Measurements from ENCODE around the gene TSPEAR.
A peak's percentile ranks its signal among the peaks of the same experiment; 100 is the strongest.
"Not testable (repeated sequence)": the region's sequence is repeated elsewhere in the genome, so short reads cannot be mapped to it uniquely, and the experiment has no call there.

TSPEAR gene

GRCh38 chr21:44485796-44486195, 225.6 kb downstream of the TSPEAR start:
- Histone ChIP-seq H3K27ac (ENCODE audit: low read depth, low read length) (no peak overlapping the region), H3K4me3 (ENCODE audit: low read depth in 1 of 5, low read length in 5 of 5) (peak overlapping the region in 4 of 5 donors; percentile 31 to 67 (median 42)), H3K9ac (ENCODE audit: low read length in 5 of 5) (peak overlapping the region in 1 of 5 donors; percentile 35)

DNA sequence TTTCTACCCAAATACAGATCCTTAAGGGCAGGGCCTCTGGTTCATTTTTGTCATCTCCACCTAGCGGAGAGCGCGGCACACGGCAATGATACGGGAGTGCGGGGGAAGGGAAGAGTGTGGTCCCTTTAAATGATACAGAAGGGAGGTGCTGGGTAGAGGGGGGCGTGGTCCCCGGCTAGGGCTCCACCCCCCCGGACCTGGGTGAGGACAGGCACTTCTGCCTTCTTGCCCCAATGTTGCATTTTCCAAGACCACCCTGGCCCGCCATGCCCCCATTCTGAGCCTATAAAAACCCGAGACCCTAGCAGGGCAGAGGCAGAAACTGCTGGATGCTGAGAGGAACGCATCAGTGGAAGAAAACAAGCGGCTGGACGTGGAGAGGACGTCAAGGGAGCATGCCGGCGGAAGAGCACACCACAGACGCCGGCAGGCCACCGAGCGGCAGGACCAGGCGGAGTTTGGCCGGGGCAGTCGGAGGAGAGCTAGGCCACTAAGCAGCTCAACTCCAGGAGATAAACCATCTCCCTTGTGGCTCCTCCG, 226.0 kb downstream of the TSPEAR start:
- Histone ChIP-seq H3K4me1 (ENCODE audit: control insufficient read depth in 5 of 5, insufficient read depth in 5 of 5, low read length in 5 of 5) (peaks cover 0 to 15% (median 6%) of the 10 kb centered on the region in 5 donors), H3K27ac (ENCODE audit: low read depth, low read length) (no peak overlapping the region), H3K27me3 (ENCODE audit: control insufficient read depth in 5 of 5, insufficient read depth in 4 of 5, low read length in 5 of 5) (peaks cover 0 to 3% (median 0%) of the 10 kb centered on the region in 5 donors), H3K36me3 (ENCODE audit: control insufficient read depth in 5 of 5, insufficient read depth in 5 of 5, low read length in 5 of 5) (no peaks in the 10 kb centered on the region), H3K9me3 (ENCODE audit: control insufficient read depth in 5 of 5, low read length in 5 of 5) (peaks cover 0 to 3% (median 0%) of the 10 kb centered on the region in 5 donors), H3K9ac (ENCODE audit: low read length in 5 of 5) (no peak overlapping the region), H3K4me3 (ENCODE audit: low read depth in 1 of 5, low read length in 5 of 5) (peak overlapping the region in 4 of 5 donors; percentile 31 to 67 (median 42))

More at GRCh38 chr21:44485796-44486195, 225.6 kb downstream of the TSPEAR start:
- H3K4me1 ChIP-seq (ENCODE audit: control insufficient read depth in 5 of 5, insufficient read depth in 5 of 5, low read length in 5 of 5): peaks cover 0 to 15% (median 6%) of the 10 kb centered on the region in 5 donors
- peaks cover 0 to 3% (median 0%) of the 10 kb centered on the region in 5 donors for H3K27me3 ChIP-seq (ENCODE audit: control insufficient read depth in 5 of 5, insufficient read depth in 4 of 5, low read length in 5 of 5)
- H3K9me3 ChIP-seq (ENCODE audit: control insufficient read depth in 5 of 5, low read length in 5 of 5): peaks cover 0 to 3% (median 0%) of the 10 kb centered on the region in 5 donors
- H3K36me3 ChIP-seq (ENCODE audit: control insufficient read depth in 5 of 5, insufficient read depth in 5 of 5, low read length in 5 of 5): no peaks in the 10 kb centered on the region

DNA sequence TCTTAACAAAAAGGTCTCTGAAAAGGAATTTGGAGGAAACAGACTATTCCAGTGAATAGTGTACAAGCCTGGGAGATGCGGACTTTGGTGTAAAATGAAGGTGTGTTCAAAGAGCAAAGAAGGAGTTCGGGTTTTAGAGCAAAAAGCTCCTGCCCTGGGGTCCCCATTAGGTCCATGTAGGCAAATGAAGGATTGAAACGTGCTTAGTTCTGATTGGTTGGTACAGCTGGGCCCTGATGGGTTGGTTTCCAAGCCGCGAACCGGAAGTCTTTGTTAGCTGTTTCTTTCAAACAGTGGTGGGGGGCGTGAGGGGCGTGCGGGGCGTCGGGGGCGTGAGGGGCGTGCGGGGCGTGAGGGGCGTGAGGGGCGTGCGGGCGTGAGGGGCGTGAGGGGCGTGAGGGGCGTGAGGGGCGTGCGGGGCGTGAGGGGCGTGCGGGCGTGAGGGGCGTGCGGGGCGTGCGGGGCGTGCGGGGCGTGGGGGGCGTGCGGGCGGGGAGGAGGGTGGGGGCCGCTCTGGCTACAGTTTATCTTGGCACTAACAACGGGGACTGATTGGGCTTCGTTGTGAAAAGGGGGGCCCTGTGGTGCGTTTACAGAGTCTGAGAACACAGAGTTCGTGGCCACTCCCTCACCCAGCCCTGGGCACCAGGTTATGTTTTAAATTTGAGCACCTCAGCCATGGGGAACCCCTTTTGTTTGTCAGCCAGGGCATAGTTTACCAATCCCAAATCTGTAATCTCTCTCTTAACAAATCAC, 226.7 kb downstream of the TSPEAR start:
- peaks cover 0 to 3% (median 0%) of the 10 kb centered on the region in 5 donors for H3K27me3 ChIP-seq (ENCODE audit: control insufficient read depth in 5 of 5, insufficient read depth in 4 of 5, low read length in 5 of 5)
- peaks cover 0 to 3% (median 0%) of the 10 kb centered on the region in 5 donors for H3K9me3 ChIP-seq (ENCODE audit: control insufficient read depth in 5 of 5, low read length in 5 of 5)
- H3K9ac ChIP-seq (ENCODE audit: low read length in 5 of 5): no peak overlapping the region
- H3K36me3 ChIP-seq (ENCODE audit: control insufficient read depth in 5 of 5, insufficient read depth in 5 of 5, low read length in 5 of 5): no peaks in the 10 kb centered on the region
- no peak overlapping the region for H3K27ac ChIP-seq (ENCODE audit: low read depth, low read length)
- H3K4me1 ChIP-seq (ENCODE audit: control insufficient read depth in 5 of 5, insufficient read depth in 5 of 5, low read length in 5 of 5): peaks cover 0 to 15% (median 6%) of the 10 kb centered on the region in 5 donors
- H3K4me3 ChIP-seq (ENCODE audit: low read depth in 1 of 5, low read length in 5 of 5): peak overlapping the region in 1 of 5 donors; percentile 67

GRCh38 chr21:44483288-44484237, 227.8 kb downstream of the TSPEAR start:
- Histone ChIP-seq H3K9me3 (ENCODE audit: control insufficient read depth in 5 of 5, low read length in 5 of 5) (peaks cover 0 to 3% (median 0%) of the 10 kb centered on the region in 5 donors), H3K4me3 (ENCODE audit: low read depth in 1 of 5, low read length in 5 of 5) (no peak overlapping the region), H3K4me1 (ENCODE audit: control insufficient read depth in 5 of 5, insufficient read depth in 5 of 5, low read length in 5 of 5) (peaks cover 2 to 18% (median 6%) of the 10 kb centered on the region in 5 donors), H3K27me3 (ENCODE audit: control insufficient read depth in 5 of 5, insufficient read depth in 4 of 5, low read length in 5 of 5) (peaks cover 0 to 3% (median 0%) of the 10 kb centered on the region in 5 donors), H3K27ac (ENCODE audit: low read depth, low read length) (no peak overlapping the region), H3K9ac (ENCODE audit: low read length in 5 of 5) (no peak overlapping the region), H3K36me3 (ENCODE audit: control insufficient read depth in 5 of 5, insufficient read depth in 5 of 5, low read length in 5 of 5) (no peaks in the 10 kb centered on the region)

GRCh38 chr21:44482581-44483287, 228.6 kb downstream of the TSPEAR start:
- H3K27me3 ChIP-seq (ENCODE audit: control insufficient read depth in 5 of 5, insufficient read depth in 4 of 5, low read length in 5 of 5): peaks cover 0 to 3% (median 0%) of the 10 kb centered on the region in 5 donors
- H3K4me3 ChIP-seq (ENCODE audit: low read depth in 1 of 5, low read length in 5 of 5): no peak overlapping the region
- no peak overlapping the region for H3K9ac ChIP-seq (ENCODE audit: low read length in 5 of 5)
- H3K36me3 ChIP-seq (ENCODE audit: control insufficient read depth in 5 of 5, insufficient read depth in 5 of 5, low read length in 5 of 5): no peaks in the 10 kb centered on the region
- no peak overlapping the region for H3K27ac ChIP-seq (ENCODE audit: low read depth, low read length)
- H3K9me3 ChIP-seq (ENCODE audit: control insufficient read depth in 5 of 5, low read length in 5 of 5): no peaks in the 10 kb centered on the region
- H3K4me1 ChIP-seq (ENCODE audit: control insufficient read depth in 5 of 5, insufficient read depth in 5 of 5, low read length in 5 of 5): peaks cover 5 to 25% (median 11%) of the 10 kb centered on the region in 5 donors

DNA sequence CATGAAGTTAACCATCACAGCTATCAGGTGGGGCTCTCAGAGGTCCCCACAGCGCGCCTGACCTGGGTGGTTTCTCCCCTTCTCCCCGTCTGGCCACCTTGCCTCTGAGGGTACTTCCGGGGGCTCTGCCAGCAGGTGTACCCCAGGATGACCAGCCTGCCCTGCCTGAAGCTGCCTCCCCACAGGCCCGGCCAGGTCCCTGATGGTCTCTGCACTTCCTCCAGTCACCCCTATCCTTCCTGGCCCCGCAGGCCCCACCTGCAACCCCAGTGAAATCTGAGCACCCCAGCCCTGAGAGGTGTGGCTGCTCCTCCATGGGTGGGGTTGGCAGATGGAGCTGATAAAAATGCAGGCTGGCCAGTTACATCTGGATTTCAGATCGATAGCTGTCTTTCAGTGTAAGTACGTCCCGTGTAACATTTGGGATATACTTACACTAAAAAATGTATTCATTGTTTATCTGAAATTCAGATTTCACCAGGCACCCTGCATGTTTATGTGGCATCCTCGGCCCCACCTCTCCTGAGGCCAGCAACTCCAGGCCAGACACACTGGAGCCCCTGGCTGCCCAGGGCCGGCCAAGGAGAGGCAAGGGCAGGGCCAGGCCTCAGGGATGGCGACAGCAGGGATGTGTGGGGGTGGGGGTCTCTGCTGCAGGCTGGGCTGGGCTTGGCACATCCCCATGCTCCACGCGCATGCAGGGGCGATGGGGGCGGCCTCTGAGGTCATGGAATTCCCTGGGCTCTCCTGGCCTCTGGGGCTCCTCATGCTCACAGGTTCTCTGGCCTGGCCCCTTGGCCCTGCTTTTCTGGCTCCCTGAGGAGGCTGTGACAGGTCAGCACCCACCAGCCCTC, 230.9 kb downstream of the TSPEAR start:
- H3K4me3 ChIP-seq (ENCODE audit: low read depth in 1 of 5, low read length in 5 of 5): no peak overlapping the region
- no peak overlapping the region for H3K27ac ChIP-seq (ENCODE audit: low read depth, low read length)
- no peak overlapping the region for H3K9ac ChIP-seq (ENCODE audit: low read length in 5 of 5)
- peaks cover 0 to 3% (median 0%) of the 10 kb centered on the region in 5 donors for H3K27me3 ChIP-seq (ENCODE audit: control insufficient read depth in 5 of 5, insufficient read depth in 4 of 5, low read length in 5 of 5)
- H3K9me3 ChIP-seq (ENCODE audit: control insufficient read depth in 5 of 5, low read length in 5 of 5): no peaks in the 10 kb centered on the region
- no peaks in the 10 kb centered on the region for H3K36me3 ChIP-seq (ENCODE audit: control insufficient read depth in 5 of 5, insufficient read depth in 5 of 5, low read length in 5 of 5)
- peaks cover 6 to 17% (median 15%) of the 10 kb centered on the region in 5 donors for H3K4me1 ChIP-seq (ENCODE audit: control insufficient read depth in 5 of 5, insufficient read depth in 5 of 5, low read length in 5 of 5)

GRCh38 chr21:44479556-44480199, 231.7 kb downstream of the TSPEAR start:
- not testable (repeated sequence) for H3K9me3 ChIP-seq (ENCODE audit: control insufficient read depth in 5 of 5, low read length in 5 of 5); H3K4me3 ChIP-seq (ENCODE audit: low read depth in 1 of 5, low read length in 5 of 5); H3K27ac ChIP-seq (ENCODE audit: low read depth, low read length); H3K9ac ChIP-seq (ENCODE audit: low read length in 5 of 5); H3K36me3 ChIP-seq (ENCODE audit: control insufficient read depth in 5 of 5, insufficient read depth in 5 of 5, low read length in 5 of 5); H3K27me3 ChIP-seq (ENCODE audit: control insufficient read depth in 5 of 5, insufficient read depth in 4 of 5, low read length in 5 of 5)
- H3K4me1 ChIP-seq (ENCODE audit: control insufficient read depth in 5 of 5, insufficient read depth in 5 of 5, low read length in 5 of 5): peaks cover 6 to 17% (median 12%) of the 10 kb centered on the region in 5 donors

DNA sequence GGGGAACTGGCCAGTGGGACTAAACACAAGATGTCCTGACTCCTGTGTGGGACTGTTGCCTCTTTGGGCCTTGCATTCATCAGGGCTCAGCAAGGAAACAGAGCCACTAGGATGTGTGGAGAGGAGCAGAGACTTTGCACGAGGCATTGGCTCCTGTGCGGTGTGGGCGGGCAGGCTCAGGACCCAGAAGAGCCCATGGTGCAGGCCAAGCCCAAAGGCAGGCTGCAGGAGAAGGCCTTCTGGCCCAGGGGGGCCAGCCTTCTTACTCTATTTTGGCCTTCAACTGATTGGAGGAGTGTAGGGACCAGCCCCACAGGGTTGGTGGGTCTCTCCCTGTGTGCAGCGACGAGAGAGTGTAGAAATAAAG, 232.6 kb downstream of the TSPEAR start:
- no peak overlapping the region for H3K27ac ChIP-seq (ENCODE audit: low read depth, low read length)
- H3K4me1 ChIP-seq (ENCODE audit: control insufficient read depth in 5 of 5, insufficient read depth in 5 of 5, low read length in 5 of 5): peaks cover 6 to 17% (median 12%) of the 10 kb centered on the region in 5 donors
- H3K36me3 ChIP-seq (ENCODE audit: control insufficient read depth in 5 of 5, insufficient read depth in 5 of 5, low read length in 5 of 5): no peaks in the 10 kb centered on the region

More for the DNA sequence above, 232.6 kb downstream of the TSPEAR start:
- Histone ChIP-seq H3K27me3 (ENCODE audit: control insufficient read depth in 5 of 5, insufficient read depth in 4 of 5, low read length in 5 of 5) (no peaks in the 10 kb centered on the region), H3K9ac (ENCODE audit: low read length in 5 of 5) (no peak overlapping the region), H3K9me3 (ENCODE audit: control insufficient read depth in 5 of 5, low read length in 5 of 5) (no peaks in the 10 kb centered on the region), H3K4me3 (ENCODE audit: low read depth in 1 of 5, low read length in 5 of 5) (no peak overlapping the region)

Data from subcutaneous abdominal adipose tissue (tissue), 5 donors.